ENCODE data around the gene CFAP299.

DNA sequence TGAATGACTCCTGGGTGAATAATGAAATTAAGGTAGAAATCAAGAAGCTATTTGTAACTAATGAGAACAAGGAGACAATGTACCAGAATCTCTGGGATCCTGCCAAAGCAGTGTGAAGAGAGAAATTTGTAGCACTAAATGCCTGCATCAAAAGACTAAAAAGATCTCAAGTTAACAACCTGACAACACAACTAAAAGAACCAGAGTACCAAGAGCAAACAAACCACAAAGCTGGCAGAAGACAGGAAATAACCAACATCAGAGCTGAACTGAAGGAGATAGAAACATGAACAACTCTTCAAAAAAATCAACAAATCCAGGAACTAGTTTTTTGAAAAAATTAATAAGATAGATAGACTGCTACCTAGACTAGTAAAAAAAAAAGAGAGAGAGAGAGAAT is 8.4 kb downstream of the CFAP299 start:
- TF ChIP-seq CTCF (conservative IDR thresholded peaks at IDR 0.05; ENCODE audit: low read depth, low read length) (no peak), EZH2 (IDR thresholded peaks at IDR 0.05; ENCODE audit: borderline replicate concordance, low read depth, low read length, poor library complexity, severe bottlenecking) (no peak)
